GM19468 (cell line): Measurements from ENCODE around the gene CHRNA4.

Experiments
- ATAC-seq: cut with Tn5 transposase; IDR thresholded peaks from one replicate; pipeline ENCODE4 v1.9.1; 2021; ENCODE audit warnings: mild to moderate bottlenecking, moderate library complexity, moderate number of reproducible peaks; ENCODE audit not compliant: unreplicated experiment; ENCODE audit errors: extremely low read depth

The CHRNA4 gene

DNA sequence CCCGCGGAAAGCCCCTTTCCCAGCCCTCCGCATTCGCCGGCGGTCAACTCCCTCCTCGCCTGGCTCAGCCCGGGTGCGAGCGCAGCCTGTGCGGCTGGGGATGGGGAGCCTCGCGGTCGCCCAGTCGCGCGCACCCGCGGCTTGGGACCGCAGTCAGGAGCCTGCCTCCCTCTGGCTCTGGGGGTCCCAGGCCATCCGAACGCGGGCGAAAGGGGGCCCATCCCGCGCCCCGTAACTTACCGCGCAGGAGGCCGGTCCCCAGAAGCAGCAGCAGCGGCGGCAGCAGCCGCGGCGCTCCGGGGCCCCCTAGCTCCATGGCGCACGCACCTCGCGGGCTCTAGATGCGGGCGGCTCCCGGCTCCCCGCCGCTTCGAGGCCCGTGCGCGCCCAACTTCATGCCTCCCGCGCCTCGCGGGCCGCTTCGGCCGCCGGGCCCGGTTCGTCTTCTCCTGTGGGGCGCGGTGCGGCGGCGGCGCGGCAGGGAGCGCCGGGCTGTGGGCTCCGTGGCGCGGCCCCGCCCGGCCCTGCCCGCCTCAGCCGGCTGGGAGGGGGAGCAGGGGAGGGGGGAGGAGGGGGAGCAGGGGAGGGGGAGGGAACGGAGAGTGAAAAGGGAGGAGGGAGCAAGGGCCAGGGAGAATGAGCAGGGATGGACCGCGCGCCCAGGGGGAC, at the start of gene CHRNA4:
Gene CHRNA4 (minus strand): TSS at position 500 of the 669 bp plus-strand sequence. CDS start 184 bp downstream, at position 316.
- no peak for ATAC-seq

DNA sequence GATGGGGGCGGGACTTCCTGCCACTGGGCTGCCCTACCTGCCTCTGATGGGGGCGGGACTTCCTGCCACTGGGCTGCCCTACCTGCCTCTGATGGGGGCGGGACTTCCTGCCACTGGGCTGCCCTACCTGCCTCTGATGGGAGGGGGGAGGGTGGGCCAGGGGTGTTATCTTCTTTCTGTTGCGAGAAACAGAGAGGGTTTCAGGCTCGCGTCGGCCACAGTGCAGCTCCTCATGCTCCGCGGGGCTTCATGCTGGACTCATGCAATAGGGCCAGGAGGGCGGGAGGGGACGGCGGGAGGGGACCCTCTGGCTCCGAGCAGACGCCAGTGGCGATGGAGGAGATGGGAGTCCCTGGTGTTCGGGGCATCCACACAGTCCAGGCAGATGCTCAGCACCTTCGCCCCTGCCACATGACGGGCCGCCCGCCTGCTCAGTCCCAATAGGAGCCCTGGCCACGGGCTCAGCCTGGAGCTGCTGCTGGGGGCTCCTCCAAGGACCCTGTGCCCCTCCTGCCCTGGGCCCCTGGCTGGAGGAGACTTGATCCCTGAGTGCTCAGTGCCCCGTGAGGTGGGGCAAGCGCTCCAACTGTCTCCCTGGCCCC, 48.8 kb upstream of the CHRNA4 start:
- ATAC-seq: no peak

DNA sequence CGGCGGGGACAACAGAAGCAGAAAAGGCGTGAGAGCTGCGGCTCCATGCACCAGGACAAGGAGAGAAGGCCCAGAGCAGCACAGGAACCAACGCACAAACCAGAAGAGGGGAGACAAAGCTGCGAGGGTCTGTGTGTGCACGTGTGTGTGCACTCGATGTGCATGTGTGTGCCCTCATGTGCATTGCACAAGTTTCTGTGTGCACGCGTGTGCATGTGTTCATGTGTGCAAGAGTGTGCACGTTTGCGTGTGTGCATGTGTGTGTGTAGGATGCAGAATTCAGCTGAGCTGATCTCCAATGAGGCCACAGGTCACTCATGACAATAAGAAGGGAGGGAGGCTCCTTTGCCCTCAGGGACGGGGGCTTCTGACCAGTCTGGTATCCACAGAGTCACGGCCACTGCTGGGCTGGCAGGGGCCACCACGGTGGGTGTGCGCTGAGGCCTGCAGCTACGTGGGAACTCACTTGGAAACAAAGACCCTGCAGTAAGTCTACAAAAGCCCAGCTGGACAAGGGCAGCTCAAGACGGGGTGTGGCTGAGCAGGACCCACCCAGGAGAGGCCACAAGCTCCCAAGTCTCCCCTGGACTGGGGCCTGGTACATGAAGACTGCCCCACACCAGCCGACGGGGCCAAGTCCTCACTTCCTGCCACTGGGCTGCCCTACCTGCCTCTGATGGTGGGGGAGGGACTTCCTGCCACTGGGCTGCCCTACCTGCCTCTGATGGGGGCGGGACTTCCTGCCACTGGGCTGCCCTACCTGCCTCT, 48.1 kb upstream of the CHRNA4 start:
- no peak for ATAC-seq

DNA sequence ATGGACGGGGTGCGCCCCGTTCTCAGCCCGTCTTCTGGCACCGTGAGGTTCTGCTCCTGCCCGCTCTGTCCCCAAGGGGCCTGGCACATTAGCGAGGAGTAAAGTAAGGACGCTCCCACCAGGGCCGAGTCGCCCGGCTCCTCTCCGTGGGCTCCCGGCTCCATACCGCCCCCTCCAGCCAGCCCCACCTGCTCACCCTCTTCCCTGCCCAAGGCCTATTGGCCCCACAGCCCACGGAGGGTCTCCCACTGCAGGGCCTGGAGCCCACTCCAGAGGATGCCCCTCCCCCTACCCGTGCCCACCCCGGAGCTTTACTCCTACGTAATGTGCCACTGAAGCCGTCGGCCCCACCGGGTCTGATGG, 47.5 kb upstream of the CHRNA4 start:
- no peak for ATAC-seq

DNA sequence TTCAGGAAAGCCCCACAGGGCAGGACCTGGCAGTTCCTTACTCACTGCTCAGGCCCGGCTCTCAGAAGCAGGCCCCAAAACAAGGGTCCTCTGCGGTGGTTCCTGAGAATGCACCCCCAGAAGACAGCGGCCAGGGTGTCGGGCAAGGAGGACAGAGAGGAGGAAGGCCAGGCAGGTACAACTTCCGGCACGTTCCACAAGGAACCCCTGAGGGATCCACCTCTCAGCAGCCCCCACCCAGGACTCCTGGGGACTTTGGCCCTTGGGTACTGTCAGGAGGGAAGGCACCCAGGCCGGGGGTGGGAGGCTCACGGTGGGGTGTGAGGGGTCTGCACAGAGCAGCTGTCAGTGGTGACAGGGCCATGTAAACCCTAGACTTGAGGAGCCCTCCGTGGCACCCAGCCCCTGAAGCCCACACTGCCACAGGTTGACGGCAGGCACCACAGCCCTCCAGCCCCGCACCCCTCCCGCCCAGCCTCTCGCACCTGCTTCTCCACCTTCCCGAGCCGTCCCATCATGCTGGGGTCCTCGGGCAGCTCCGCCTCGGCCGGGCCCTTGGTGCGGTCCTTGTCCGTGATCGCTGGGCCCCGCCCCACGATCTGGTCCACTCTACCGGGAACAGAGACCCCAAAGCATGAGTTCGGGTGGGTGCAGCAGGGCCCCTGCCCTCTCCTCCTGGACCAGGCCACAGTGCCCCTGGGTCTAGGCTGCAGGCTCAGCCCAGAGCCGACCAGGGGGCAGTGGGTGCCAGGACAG, 47.0 kb upstream of the CHRNA4 start:
- no peak for ATAC-seq

DNA sequence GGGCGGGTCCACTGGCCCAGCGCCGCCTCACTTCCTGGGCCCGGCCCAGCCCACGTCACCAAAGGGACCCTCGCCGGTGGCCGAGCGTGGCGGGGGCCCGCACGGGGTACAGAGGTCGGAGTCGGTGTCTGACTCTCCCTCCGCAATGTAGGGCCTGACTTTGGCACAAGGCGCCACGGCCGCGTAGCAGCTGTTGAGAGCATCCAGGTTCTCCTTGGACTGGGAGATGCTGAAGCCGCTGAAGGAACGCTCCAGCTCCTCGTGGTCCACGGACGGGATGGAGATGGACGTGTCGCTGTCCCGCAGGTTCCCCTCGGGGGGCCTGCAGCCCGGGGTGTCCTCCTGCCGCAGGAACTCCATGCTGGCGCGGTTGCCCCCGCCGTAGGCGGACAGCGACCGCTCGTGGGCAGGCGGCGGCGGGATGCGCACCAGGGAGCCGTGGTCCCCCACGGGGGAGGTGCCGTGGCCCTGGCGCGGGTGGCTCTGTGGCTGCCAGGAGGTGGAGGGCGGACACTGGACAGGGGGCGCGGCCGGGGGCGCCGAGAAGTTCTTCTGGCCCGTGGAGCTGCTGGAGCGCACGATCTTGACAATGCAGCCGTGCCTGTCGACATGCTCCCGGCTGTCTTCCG, 45.6 kb upstream of the CHRNA4 start:
- ATAC-seq: no peak

DNA sequence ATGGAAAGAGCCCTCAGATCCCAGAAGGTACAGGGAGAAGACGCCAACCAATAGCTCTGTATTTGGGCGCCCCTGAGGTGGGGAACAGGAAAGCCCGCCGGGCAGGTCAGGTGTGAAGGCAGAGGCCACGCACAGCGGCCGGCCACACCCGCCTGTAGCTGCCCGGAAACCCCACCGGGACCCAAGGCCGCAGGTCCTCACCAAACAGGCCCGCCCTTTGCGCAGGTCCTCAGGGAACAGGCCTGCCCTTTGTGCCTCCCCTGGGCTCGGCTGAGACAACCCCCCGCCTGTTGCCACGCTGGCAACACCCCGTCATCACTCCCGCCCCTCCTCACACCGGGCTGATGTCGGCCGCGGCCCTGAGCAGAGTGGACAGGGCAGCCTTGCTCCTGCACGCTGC, 44.9 kb upstream of the CHRNA4 start:
- ATAC-seq: no peak

DNA sequence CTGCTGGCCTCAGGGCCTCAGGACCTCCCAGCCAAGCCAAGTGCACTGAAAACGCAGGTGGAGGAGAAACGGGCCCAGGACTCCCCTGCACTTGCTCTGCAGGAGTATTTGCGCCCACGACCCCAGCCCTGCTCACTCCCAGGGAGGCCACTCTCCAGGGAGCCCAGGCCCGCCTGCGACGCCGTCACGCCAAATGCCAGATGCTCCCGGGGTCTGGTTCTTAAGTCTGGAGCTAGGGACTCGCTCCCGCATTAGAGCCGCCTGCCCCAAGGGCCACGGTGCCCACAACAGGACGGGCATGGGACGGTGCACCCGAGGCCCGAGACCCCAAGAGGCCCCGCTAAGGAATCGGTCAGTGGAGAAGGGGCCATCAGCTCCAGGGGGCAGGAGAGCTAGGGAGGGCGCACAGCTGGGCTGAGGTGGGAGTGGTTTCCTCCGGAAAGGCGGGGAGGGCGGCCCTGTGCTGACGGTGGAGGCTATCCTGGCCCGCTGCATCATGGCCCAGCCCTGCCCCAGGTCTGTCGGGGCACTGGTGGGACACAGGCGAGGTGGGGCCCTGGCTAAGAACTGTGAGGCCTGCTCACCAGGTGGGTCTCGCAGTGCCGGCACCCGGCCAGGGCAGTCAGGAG, 44.1 kb upstream of the CHRNA4 start:
- no peak for ATAC-seq

DNA sequence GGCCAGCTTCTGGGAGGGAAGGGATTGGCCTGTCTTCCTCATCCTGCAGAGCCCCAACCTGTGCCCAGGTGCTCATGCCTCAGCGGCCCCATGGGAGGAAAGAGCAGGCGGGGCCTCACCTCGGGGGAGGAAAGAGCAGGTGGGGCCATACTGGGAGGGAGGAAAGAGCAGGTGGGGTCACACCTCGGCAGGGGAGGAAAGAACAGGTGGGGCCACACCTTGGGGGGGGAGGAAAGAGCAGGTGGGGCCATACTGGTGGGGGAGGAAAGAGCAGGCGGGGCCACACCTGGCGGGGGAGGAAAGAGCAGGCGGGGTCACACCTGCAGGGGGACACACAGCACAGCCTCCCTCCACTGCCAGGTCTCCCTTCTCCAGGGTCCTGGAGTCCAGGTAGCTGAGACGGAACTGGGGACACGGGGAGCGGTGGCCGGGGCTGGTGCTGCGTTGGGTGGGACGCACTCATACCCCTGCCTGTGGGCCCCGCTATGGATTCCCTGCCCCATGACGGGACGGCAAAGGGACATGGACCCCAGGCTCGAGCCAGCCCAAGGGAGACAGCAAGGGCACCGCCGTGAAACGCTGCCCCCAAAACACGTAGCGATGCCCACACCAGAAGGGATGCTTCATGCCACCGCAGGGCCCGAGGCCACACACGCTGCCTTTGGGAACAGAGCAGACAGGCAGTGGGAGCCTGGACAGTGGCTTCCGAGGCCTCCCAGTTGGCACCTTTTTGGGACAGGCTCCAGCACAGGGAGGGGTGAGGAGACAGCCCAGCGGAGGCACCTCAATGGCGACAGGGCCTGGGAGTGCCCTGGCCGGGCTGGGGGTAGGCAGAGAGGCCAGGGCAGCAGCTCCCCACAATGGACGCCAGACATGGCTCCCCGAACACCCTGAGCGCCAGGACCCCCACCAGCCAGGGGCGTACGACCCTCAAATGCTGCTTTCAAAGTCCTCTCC, 43.3 kb upstream of the CHRNA4 start:
- no peak for ATAC-seq

DNA sequence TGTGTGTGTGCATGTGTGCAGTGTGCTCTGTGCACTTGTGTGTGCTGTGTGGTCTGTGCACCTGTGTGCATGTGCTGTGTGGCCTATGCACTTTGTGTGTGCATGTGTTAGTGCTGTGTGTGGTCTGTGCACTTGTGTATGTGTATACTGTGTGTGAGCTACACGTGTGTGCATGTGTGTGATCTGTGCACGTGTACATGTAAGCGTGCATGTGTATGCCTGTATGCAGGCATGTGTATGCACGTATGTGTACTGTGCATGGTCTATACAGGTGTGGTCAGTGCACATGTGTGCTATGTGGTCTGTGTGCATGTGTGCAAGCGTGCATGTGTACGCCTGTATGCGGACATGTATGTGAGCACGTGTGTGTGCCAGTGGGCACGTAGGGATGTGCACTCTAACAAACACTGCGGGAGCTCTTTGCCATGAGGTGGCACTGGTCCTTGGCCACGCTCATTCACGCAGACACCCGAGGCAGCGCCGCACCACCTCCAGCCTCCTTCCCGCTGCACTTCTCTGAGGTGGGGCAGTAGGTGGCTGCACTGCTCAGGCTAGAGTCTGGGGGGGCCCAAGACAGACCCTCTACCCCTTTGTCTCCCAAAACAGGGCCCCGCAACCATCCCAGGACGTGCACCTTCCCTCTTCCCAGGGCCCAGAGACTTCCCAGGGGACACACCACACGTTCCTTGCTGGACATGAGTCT, 42.4 kb upstream of the CHRNA4 start:
- no peak for ATAC-seq

DNA sequence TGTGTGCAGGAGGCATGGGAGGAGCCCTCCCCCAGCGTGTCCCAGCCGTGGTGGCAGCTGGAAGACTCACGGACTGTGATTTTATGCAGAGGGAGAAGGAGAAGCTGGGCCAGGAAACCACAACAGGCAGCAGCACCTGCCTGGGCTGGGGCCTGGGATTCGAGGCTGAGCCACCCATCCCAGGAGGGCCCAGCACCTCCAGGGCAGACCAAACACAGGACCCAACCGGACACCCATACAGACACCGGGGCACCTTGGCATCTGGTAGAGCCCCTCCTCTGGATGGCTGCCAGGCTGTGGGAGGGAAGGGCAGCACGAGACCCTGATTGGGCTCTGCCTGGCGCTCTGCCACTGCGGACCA, 41.7 kb upstream of the CHRNA4 start:
- no peak for ATAC-seq

DNA sequence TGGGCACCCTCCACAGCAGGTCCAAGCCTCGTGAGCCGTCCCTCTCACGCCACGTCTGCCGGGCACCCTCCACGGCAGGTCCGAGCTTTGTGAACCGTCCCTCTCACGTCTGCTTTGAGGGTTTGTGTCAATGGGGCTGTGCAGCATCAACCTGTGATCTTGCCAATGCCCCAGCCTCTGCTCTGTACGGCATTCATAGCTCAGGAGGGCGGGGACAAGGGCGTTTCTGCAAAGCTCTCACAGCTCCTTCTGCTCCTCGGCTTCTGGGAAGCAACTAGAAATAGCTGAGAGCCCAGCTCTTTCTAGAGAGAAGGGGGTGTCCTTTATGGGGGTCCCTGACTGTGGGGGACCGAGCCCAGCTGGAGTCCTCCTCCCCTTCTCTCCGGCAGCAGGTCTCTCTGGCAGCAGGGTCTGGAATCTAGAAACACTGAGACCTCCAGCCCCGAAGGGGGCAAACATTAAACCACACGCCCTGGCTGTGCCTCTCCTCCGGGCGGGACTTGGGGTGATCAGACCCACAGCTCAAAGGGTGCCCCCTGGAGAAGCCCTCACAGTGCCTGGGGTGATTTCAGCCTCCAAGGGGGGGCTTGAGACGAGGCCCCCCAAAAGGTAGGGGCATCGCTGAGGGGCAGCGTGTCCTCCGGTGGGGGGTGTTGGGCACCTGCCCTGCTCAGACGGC, 41.2 kb upstream of the CHRNA4 start:
- ATAC-seq: no peak

DNA sequence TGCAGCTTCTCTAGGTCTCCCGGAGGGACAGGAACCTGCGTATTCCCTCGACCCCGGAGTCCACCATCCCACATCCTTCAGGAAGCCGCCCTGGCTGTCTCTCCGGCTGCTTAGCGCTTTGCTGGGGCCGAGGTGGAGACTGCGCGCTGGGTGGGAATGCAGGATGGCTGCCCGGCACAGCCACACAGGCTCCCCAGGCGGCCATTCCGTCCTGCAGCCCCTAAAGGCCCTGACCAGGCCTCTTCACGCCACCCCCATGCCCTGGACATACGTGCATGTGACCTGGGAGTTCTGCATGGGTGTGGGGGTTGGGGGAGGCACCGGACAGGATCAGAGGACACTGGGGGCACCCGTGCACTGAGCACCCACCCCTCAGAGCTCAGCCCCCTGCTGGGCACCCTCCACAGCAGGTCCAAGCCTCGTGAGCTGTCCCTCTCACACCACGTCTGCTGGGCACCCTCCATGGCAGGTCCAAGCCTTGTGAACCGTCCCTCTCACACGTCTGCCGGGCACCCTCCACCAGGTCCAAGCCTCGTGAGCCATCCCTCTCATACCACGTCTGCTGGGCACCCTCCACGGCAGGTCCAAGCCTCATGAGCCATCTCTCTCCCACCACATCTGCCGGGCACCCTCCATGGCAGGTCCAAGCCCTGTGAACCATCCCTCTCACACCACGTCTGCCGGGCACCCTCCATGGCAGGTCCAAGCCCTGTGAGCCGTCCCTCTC, 40.4 kb upstream of the CHRNA4 start:
- no peak for ATAC-seq

DNA sequence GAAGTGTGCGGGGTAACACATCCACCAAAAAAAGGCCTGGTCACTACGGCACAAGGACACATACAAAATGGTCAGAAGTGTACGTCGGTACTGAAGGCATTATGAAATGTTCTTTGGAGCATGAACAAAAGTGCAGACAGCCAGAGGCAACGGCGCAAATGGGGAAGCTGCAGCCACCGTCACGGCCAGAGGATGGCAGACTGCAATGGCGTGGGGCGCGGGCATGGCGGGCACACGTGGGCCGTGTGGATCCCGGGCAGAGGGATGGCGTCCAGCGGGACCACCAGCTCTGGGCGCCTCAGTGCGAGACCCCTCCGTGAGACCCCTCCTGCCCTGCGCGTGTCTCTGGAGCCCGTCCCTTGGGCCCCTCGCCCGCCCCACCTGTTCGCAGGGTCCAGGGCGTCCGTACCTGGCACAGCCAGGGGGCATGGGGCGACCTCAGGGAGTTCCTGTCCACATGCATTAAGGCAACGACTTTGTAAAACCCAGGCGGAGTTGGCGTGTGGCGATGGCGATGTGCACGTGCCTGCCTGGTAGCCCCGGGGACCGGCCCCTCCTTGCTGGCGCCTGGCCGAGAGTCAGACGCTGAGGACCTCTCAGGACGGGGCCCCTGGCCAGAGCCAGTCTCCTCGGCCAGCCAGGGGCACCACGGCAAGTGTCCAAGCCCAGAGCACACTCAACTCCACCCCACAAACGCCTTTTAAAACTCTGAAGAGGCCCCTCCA, 39.5 kb upstream of the CHRNA4 start:
- ATAC-seq: no peak

DNA sequence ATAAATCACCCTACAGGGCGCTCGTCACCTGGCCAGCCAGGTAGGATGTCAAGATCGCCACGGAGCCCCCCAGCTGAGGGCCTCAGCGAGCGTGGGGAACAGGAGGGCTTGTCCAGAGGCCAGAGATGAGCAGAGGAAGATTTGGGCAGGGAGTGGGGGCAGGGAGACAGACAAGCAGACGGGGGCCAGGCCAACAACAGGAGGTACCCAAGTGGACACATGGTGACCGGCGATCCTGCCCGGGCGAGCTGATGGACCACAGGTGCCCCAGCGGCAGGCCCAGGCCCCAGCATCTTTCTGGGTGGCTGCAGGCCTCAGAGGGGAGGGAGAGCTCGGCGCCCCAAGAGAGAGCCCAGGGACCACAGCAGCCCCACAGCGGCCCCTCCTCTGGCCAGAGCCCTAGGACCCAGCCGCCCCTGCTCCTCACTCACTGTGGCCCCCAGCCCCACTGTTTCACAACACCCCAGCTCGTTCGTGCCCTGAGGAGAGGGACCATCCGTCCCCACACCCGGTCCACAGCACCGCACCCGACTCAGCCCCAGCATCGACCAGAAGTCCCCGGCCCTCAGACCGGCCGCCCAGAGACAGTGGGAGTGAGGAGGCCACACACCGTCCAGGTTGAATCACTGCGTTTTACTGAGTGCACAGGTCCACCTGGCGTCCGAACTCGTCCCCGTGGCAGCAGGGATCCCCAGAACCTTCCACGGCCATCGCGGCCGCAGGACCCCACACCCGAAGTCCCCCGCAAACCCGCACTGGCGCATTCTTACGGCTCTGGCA, 38.6 kb upstream of the CHRNA4 start:
- no peak for ATAC-seq
